Mononuclear cell (primary cell): ENCODE measurements around the gene TBC1D8B. TPM values are rescaled to one million over a fixed set of nuclear protein-coding genes. Genes with fewer than 3 reads are reported as not detected.

Experiments
- H3K27me3 ChIP-seq: 2 replicates; pipeline ENCODE4 v1.6.0; 2011; ENCODE audit warnings: low read length, control low read depth; ENCODE audit not compliant: insufficient read depth
- H3K4me1 ChIP-seq: 2 replicates; pipeline ENCODE4 v1.5.1; 2011; ENCODE audit warnings: mild to moderate bottlenecking, low read length, control low read depth; ENCODE audit not compliant: insufficient read depth
- H3K4me3 ChIP-seq: 2 replicates; pipeline ENCODE4 v1.5.1; 2011; ENCODE audit warnings: mild to moderate bottlenecking, low read length, moderate library complexity
- H3K9me3 ChIP-seq: 2 replicates; pipeline ENCODE4 v1.5.1; 2011; ENCODE audit warnings: low read depth, mild to moderate bottlenecking, control low read depth, low read length
- total RNA-seq: library from RNA; depleted of rRNA; stranded (reverse); fragments of >200 nt; gene quantifications from one replicate; pipeline ENCODE4 v1.2.3, GENCODE V29; 2012

Gene TBC1D8B
- total RNA-seq, 1 donor: 0.73 TPM

- no peaks in the 10 kb centered on the region for H3K9me3 ChIP-seq
- H3K4me3 ChIP-seq: no peak overlapping the region
- no peaks in the 10 kb centered on the region for H3K27me3 ChIP-seq
- H3K4me1 ChIP-seq: no peaks in the 10 kb centered on the region
Measured at GRCh38 chrX:106874075-106874474, 71.6 kb downstream of the TBC1D8B start.

GRCh38 chrX:106875151-106875550 lies 72.7 kb downstream of the TBC1D8B start:
- Histone ChIP-seq H3K9me3 (no peaks in the 10 kb centered on the region), H3K4me1 (no peaks in the 10 kb centered on the region), H3K27me3 (no peaks in the 10 kb centered on the region), H3K4me3 (no peak overlapping the region)

- H3K4me1 ChIP-seq: no peaks in the 10 kb centered on the region
- no peaks in the 10 kb centered on the region for H3K9me3 ChIP-seq
- no peak overlapping the region for H3K4me3 ChIP-seq
- no peaks in the 10 kb centered on the region for H3K27me3 ChIP-seq
Measured at GRCh38 chrX:106889468-106889867, 87.0 kb downstream of the TBC1D8B start.

- Histone ChIP-seq H3K9me3 (no peaks in the 10 kb centered on the region), H3K4me1 (no peaks in the 10 kb centered on the region), H3K27me3 (no peaks in the 10 kb centered on the region), H3K4me3 (no peak overlapping the region)
Measured at GRCh38 chrX:106891762-106892460, 89.4 kb downstream of the TBC1D8B start.

GRCh38 chrX:106894392-106894909 lies 92.0 kb downstream of the TBC1D8B start:
- no peaks in the 10 kb centered on the region for H3K9me3 ChIP-seq
- no peaks in the 10 kb centered on the region for H3K27me3 ChIP-seq
- H3K4me3 ChIP-seq: no peak overlapping the region
- no peaks in the 10 kb centered on the region for H3K4me1 ChIP-seq

- no peaks in the 10 kb centered on the region for H3K9me3 ChIP-seq
- H3K27me3 ChIP-seq: no peaks in the 10 kb centered on the region
- H3K4me1 ChIP-seq: no peaks in the 10 kb centered on the region
- no peak overlapping the region for H3K4me3 ChIP-seq
Measured at GRCh38 chrX:106894978-106895452, 92.5 kb downstream of the TBC1D8B start.

- H3K4me3 ChIP-seq: no peak overlapping the region
- H3K27me3 ChIP-seq: no peaks in the 10 kb centered on the region
- no peaks in the 10 kb centered on the region for H3K4me1 ChIP-seq
- no peaks in the 10 kb centered on the region for H3K9me3 ChIP-seq
Measured at GRCh38 chrX:106897259-106897658, 94.8 kb downstream of the TBC1D8B start.

GRCh38 chrX:106898462-106898861 lies 96.0 kb downstream of the TBC1D8B start:
- no peaks in the 10 kb centered on the region for H3K27me3 ChIP-seq
- H3K9me3 ChIP-seq: no peaks in the 10 kb centered on the region
- no peaks in the 10 kb centered on the region for H3K4me1 ChIP-seq
- no peak overlapping the region for H3K4me3 ChIP-seq

GRCh38 chrX:106899276-106899675 lies 96.8 kb downstream of the TBC1D8B start:
- Histone ChIP-seq H3K4me3 (no peak overlapping the region), H3K27me3 (no peaks in the 10 kb centered on the region), H3K9me3 (no peaks in the 10 kb centered on the region), H3K4me1 (no peaks in the 10 kb centered on the region)

- H3K4me1 ChIP-seq: no peaks in the 10 kb centered on the region
- H3K9me3 ChIP-seq: no peaks in the 10 kb centered on the region
- no peak overlapping the region for H3K4me3 ChIP-seq
- no peaks in the 10 kb centered on the region for H3K27me3 ChIP-seq
Measured at GRCh38 chrX:106899841-106900240, 97.4 kb downstream of the TBC1D8B start.

- Histone ChIP-seq H3K9me3 (no peaks in the 10 kb centered on the region), H3K27me3 (no peaks in the 10 kb centered on the region), H3K4me3 (no peak overlapping the region), H3K4me1 (no peaks in the 10 kb centered on the region)
Measured at GRCh38 chrX:106901341-106901740, 98.9 kb downstream of the TBC1D8B start.

- no peaks in the 10 kb centered on the region for H3K27me3 ChIP-seq
- H3K9me3 ChIP-seq: no peaks in the 10 kb centered on the region
- H3K4me1 ChIP-seq: no peaks in the 10 kb centered on the region
- H3K4me3 ChIP-seq: no peak overlapping the region
Measured at GRCh38 chrX:106901781-106902219, 99.3 kb downstream of the TBC1D8B start.

GRCh38 chrX:106902684-106903083 lies 100.2 kb downstream of the TBC1D8B start:
- H3K27me3 ChIP-seq: no peaks in the 10 kb centered on the region
- H3K9me3 ChIP-seq: no peaks in the 10 kb centered on the region
- no peaks in the 10 kb centered on the region for H3K4me1 ChIP-seq
- H3K4me3 ChIP-seq: no peak overlapping the region

GRCh38 chrX:106903291-106903824 lies 100.9 kb downstream of the TBC1D8B start, which contains the start of gene RIPPLY1:
RIPPLY1 (minus strand) TSS chrX:106903341; CDS start chrX:106903287, 54 bp downstream.
- no peak within 1 kb of the TSS for H3K4me3 ChIP-seq
- H3K9me3 ChIP-seq: no peaks in the 10 kb centered on the region
- H3K27me3 ChIP-seq: no peaks in the 10 kb centered on the region
- no peaks in the 10 kb centered on the region for H3K4me1 ChIP-seq

GRCh38 chrX:106903856-106904528 lies 101.5 kb downstream of the TBC1D8B start:
- Histone ChIP-seq H3K4me1 (no peaks in the 10 kb centered on the region), H3K9me3 (no peaks in the 10 kb centered on the region)

More at GRCh38 chrX:106903856-106904528, 101.5 kb downstream of the TBC1D8B start:
- H3K27me3 ChIP-seq: no peaks in the 10 kb centered on the region
- no peak overlapping the region for H3K4me3 ChIP-seq
